ENCODE data around the gene CITED2. TPM values are rescaled to one million over a fixed set of nuclear protein-coding genes. Genes with fewer than 3 reads are reported as not detected.

CITED2 gene
- total RNA-seq, 1 experiment from 2014 or later, result 63.4 TPM

- no peaks in the 10 kb centered on the region for H3K27me3 Mint-ChIP-seq (ENCODE audit: low read depth)
- no peak for ATAC-seq
- TF ChIP-seq TEAD4 (CRISPR knock-in tag; IDR thresholded peaks at IDR 0.05), result no peak
- no peak for TF ChIP-seq ZNF232 (CRISPR knock-in tag; IDR thresholded peaks at IDR 0.05)
- 0 out of 2 replicates have a peak, but pooled peaks have one; percentile 52 for TF ChIP-seq E2F5 (CRISPR knock-in tag; IDR thresholded peaks at IDR 0.05)
- TF ChIP-seq ZNF423 (CRISPR knock-in tag; IDR thresholded peaks at IDR 0.05), result no peak
- 0 out of 2 replicates have a peak, but pooled peaks have one; percentile 40 for TF ChIP-seq IRF2 (CRISPR knock-in tag; IDR thresholded peaks at IDR 0.05; ENCODE audit: borderline replicate concordance, low read depth)
- no peak for TF ChIP-seq AR (CRISPR knock-in tag; IDR thresholded peaks at IDR 0.05)
- TF ChIP-seq ZNF416 (CRISPR knock-in tag; IDR thresholded peaks at IDR 0.05), result no peak
- TF ChIP-seq CREM (CRISPR knock-in tag; IDR thresholded peaks at IDR 0.05), result peak; percentile 18; the same call in 1 of the 2 replicates
- no peak for TF ChIP-seq USF1 (CRISPR knock-in tag; IDR thresholded peaks at IDR 0.05)
- TF ChIP-seq GABPB1 (CRISPR knock-in tag; IDR thresholded peaks at IDR 0.05), result 0 out of 2 replicates have a peak, but pooled peaks have one; percentile 10
- peak; percentile 19; the same call in 1 of the 2 replicates for TF ChIP-seq CTCF (IDR thresholded peaks at IDR 0.05)
- peak; percentile 35; the same call in 1 of the 2 replicates for TF ChIP-seq MAX (CRISPR knock-in tag; IDR thresholded peaks at IDR 0.05)
- ChIA-PET POLR2A (interaction anchor here (0.5 to 3.4 kb wide), 12 partner anchors 11 to 538 kb away, joined by 3 to 27 read pairs (median 5); no protein-coding TSS in a partner anchor), CTCF (interaction anchor here (0.7 to 3.4 kb wide), 8 partner anchors 9 to 1068 kb away, joined by 3 to 13 read pairs (median 4); no protein-coding TSS in a partner anchor)
- peaks cover 53% of the 10 kb centered on the region for H3K4me1 Mint-ChIP-seq
- H3K9me3 Mint-ChIP-seq, result peaks cover 6% of the 10 kb centered on the region
- H3K36me3 Mint-ChIP-seq, result peaks cover 25% of the 10 kb centered on the region
- DNase-seq (ENCODE audit: low spot score), result peak; percentile 55
- peak overlapping the region; percentile 99 for H3K27ac Mint-ChIP-seq
- H3K4me3 Mint-ChIP-seq, result peak overlapping the region; percentile 97
Measured at GRCh38 chr6:139373154-139373927, 1.1 kb downstream of the CITED2 start.

- Mint-ChIP-seq H3K4me1 (peaks cover 61% of the 10 kb centered on the region), H3K27ac (peak overlapping the region; percentile 86), H3K9me3 (no peaks in the 10 kb centered on the region), H3K4me3 (peak overlapping the region; percentile 97), H3K27me3 (ENCODE audit: low read depth) (no peaks in the 10 kb centered on the region), H3K36me3 (peaks cover 25% of the 10 kb centered on the region)
- no peak for DNase-seq (ENCODE audit: low spot score)
- no peak for ATAC-seq
- ChIA-PET POLR2A (interaction anchor here (0.6 to 1.9 kb wide), 2 partner anchors 20 to 57 kb away, joined by 4 to 5 read pairs; no protein-coding TSS in a partner anchor), CTCF (interaction anchor here (0.9 to 3.4 kb wide), 3 partner anchors 8 to 153 kb away, joined by 3 to 13 read pairs (median 3); no protein-coding TSS in a partner anchor)
- TF ChIP-seq ATF2 (CRISPR knock-in tag; IDR thresholded peaks at IDR 0.05; ENCODE audit: borderline replicate concordance, low read depth) (no peak), NR2C2 (CRISPR knock-in tag; IDR thresholded peaks at IDR 0.05) (no peak), ZNF263 (CRISPR knock-in tag; IDR thresholded peaks at IDR 0.05; ENCODE audit: low read depth) (no peak), SMAD4 (CRISPR knock-in tag; IDR thresholded peaks at IDR 0.05) (no peak), MYBL2 (CRISPR knock-in tag; IDR thresholded peaks at IDR 0.05) (no peak), ATF3 (CRISPR knock-in tag; conservative IDR thresholded peaks at IDR 0.05) (no peak), RELA (CRISPR knock-in tag; IDR thresholded peaks at IDR 0.05; ENCODE audit: borderline replicate concordance) (no peak), AR (CRISPR knock-in tag; IDR thresholded peaks at IDR 0.05) (no peak), NFATC4 (CRISPR knock-in tag; IDR thresholded peaks at IDR 0.05) (no peak)
Measured at GRCh38 chr6:139372326-139373153, 1.9 kb downstream of the CITED2 start.

Data from WTC11 (cell line).